CD1c-positive myeloid dendritic cell (primary cell): Measurements from ENCODE around the gene THRA.

Experiments used
- DNase-seq: peaks from one replicate; pipeline ENCODE4 v3.0.0-alpha.2; 2016; ENCODE audit errors: extremely low spot score

Gene THRA

DNA sequence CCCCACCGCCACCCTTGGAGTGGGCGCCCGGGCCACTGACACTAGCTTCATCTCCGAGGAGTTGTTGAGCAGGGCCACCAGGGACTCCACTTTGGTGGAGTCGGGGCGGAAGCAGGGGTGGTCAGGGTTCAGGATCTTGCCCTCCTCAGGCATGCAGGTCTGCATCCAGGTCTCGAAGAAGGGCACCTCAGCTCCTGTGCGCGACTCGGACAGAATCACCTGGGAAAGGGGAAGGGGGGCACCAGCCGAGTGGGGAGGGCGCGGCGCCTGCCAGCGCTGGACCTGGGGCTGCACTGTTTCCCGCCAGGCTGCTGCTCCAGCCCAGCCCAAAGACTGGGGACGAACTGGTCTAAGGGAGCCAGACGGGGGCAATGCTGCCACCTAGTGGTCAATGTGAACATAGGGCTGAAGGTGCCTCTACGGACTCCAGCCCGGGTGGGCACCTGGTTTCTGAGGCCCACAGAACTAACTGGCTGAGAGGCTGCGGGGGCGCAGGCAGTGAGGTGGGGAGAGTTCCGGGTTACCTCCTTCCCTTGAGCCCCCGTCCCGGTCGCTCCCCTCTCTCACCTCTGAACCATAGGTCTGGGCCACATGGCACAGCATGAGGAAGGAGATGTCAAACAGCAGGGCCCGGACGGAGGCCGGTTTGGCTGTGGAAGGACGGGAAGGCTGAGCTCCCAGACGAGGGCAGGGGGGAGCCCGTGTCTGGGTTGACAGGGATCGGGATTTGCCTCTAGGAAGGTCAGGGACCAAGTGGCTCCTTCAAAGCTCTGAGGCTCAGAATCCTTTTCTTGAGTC, 35.8 kb upstream of the THRA start:
- DNase-seq: peak; percentile 80

DNA sequence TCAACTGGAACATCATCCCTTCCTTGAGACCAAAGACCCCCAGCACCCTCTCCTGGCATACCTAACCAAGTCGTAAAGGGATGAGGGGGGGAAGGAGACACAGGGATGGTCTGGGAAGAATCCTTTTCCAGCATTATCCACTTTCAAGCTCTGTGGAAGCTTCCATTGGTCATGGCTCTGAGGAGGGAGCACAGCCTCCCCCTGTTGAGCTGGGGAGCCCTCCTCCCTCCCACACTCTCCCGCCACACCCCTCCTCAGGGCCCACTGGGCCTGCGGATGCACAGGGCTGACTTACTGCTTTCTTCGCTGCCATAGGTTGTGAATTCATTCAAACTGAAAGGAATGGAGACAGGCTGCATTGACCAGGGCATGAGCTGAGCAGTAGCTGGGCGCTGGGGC, 35.2 kb upstream of the THRA start:
- DNase-seq: no peak

DNA sequence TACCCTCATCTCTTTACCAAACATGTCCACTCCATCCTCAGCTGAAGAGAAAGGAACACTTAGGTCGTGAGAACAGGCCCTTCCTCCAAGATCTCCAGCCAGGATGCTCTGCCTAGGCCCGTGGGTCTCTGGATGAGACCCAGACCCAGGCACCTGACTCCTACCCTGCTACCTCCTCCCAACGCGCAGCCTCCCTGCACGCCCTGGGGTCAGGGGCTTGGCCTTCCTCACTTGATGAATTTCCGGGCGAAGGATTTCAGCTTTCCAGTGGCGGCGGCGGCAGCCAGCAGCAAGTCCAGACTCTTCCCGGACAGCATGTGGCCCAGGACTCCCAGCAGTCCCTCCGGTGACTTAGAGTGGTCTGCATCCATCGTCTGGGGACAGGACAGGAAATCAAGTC, 34.2 kb upstream of the THRA start:
- no peak for DNase-seq

DNA sequence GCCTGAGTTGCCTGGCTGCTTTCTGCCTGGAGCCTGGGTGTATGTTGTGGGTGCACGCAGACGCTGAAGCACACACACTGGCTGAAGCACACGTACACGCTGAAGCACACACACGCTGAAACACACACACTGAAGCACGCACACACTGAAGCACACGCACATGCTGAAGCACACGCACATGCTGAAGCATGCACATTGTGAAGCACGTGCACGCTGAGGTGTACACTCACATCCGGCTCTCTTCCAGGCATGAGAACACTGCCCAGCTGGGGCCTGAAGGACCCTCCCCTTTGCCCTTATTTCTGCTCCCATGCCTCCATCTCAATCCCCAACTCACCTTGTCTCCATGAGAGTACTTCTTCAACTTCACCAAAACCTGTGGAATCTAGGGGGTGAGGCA, 31.1 kb upstream of the THRA start:
- DNase-seq: no peak

DNA sequence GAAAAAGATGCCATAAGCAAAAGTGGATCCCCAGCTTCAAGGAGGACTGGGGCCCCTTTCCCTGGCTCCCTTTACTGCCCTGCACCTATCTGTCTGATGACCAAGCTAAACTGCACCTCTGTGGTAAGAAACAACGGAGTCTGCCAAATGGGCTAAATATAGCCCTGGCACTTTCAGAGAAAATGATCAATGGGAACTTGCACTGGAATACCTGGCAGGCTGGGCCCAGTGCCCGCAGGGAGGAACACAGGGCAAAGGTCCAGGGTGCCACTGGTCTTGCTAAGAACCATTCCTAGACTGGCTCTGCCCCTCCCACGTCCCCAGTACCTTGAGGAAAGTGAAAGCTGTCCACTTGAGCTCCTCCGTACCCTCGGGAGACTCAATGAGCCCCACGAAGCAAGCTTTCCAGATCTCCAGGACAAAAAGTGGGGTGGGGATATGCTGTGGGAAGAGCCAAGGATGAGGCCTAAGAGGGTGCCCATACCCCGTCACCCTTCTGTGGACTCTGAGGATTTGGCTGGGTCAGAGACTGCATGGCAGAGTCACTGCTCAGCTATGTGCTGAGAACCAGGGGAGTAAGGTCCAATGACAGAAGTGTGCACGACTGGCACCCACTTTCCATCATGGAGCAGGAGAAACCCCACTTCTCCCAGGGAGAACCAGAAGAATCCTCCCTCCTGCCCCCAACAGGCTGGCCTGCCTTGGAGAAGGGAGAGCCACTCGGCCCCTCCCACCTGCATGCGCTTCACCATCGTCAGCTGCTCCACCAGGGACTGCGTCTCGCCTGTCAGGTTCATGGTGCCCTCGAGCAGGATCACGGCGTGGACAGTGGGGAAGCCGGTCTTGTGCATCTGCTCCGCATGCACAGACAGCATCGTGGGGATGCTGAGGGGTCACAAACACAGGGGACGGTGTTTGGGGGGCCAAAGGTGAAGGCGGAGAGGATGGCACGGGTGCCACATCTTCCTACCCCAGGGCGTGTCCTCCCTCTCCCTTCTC, 30.1 kb upstream of the THRA start:
- no peak for DNase-seq

DNA sequence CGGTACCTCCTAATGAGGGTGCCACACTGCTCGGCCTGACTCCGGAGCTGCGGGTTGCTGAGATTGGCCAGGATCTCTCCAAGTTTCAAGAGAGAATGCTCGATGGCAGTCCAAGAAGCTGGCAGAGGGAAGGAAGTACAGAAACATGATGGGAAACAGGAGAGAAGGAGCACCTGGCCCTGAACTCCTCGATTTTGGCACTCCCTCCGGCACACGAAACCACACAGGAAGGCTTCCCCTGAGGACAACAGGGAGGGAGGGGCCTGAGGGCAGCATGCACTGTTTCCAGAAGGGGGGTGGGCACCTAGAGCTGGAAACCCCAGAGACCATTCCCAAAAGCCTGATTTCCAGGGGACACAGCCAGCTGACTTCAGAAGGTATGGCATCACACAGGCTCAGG, 29.4 kb upstream of the THRA start:
- no peak for DNase-seq

DNA sequence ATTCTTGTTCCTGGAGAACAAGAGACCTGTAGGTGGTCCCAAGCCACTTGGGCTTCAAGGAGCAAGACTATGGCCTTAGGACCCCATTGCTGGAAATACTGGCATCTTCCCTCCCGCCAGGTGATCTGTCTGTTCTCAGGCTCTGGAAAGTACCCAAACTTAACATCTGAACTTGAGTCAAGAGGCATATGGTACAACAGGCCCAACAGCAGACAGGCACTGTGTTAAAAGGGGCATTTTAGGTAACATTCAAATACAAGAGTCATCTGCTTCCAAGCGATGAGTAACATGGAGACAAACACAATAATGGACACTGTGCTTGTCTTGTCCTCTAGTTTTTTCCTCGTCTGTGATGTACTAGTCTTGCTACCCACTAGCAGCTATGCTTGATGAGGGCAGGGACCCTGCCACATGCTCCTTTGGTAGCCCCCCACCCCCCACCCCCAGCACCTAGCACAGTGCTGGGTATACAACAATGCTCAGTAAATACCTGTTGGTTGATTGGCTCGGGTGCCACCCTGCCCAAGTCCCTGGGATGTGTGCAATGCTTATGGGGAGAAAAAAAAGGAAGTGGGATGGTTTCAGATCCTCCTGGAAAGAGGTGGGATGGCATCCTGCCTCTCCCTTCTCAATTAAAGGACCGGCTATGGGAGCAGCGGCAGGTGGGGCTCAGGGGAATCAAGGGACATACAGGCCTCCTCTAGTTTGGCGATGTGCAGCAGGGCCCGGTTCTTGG, 28.2 kb upstream of the THRA start:
- DNase-seq: peak; percentile 56

DNA sequence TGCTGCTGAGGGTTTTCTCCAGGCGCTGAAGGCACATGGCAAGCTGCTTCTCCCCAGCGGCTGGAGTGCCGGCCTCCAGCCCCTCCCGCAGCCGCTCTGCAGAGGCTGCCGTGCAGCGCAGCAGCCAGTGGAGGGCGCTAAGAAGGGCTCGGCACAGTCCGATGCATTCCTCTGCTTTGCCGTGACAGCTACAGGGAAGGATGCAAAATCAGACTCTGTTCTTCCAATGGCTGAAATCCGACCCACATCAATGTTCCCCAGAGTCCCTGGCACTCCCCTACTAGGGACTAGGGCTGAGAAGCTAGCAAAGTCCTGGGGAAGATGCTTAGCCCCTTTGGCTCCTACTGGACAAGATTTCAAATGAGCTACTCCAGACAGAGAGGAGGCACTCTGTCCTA, 27.6 kb upstream of the THRA start:
- no peak for DNase-seq

DNA sequence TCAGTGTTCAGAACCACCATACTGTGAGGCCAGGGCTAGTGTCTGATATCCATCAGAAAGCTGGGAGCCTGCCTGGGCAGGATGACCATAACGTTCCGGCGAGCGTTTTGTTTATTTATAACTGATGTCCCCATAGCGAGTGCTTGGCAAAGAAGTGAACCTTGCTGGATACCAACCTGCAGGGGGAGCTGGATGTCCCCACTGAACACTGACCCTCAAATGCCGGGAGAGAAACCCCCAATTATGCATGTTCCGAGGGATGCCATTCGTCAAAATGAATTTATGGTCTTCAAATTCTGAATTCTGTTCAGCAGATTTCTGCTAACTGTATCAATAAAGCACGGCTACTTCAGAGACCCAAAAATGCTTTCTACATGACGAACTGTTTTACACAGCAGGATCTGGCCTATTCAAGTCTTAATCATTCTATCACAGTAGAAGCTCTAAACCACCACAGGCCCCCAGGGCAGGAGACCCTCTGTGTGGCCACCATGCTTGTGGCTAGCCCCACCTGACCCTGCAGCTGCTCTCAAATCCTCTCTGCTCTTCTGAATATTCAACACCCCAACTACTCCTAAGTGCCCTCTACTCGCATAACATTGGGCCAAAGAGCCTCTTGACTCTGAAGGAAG, 23.8 kb upstream of the THRA start:
- DNase-seq: no peak

DNA sequence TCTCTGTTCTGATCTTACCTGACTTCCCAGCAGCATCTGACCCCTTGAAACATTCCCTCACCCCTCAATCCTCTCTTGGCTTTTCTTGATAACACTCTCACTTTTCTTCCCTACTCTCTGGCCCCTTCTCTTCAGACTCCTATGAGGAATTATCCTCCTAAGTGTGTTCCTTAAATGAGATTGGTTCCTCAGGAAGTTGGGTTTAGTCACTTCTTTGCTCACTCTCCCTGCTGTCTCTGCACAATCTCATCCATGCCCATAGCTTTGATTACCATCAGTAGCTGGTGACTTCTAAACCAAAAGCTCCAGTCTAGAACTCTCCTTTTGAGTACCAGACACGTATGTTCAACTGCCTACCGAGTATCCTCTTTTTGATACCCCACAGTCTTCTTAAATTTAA, 21.6 kb upstream of the THRA start:
- DNase-seq: peak; percentile 49

DNA sequence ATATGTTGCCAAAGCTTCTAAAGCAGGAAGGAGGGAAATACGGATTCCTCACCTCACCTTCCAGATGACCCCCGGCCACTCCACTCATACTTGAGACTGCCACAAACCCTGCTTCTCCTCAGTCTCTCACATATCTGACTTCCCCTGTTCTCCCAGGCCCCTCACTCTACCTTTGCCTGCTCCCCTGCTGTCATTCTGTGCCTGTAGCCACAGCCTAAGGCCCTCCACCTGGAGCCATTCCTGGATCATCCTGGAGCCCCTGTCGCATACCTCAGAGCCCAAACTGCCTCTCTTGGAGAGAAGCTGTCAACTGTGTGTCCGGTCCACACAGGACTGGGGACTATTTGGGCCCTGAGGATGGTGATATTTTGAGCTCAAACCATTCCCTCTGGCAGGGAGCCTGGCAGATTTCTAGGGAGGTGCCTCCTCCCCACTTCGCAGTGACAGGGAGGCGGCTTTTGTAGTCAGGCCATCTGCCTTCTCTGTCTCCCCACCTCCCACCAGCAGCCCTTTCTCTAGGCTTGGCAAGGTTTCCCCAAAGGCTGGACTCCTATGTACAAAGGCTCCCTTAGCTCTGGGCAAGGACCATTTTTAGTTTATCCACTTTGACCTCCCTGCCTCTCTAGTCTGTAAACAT, 6.3 kb upstream of the THRA start:
- no peak for DNase-seq

DNA sequence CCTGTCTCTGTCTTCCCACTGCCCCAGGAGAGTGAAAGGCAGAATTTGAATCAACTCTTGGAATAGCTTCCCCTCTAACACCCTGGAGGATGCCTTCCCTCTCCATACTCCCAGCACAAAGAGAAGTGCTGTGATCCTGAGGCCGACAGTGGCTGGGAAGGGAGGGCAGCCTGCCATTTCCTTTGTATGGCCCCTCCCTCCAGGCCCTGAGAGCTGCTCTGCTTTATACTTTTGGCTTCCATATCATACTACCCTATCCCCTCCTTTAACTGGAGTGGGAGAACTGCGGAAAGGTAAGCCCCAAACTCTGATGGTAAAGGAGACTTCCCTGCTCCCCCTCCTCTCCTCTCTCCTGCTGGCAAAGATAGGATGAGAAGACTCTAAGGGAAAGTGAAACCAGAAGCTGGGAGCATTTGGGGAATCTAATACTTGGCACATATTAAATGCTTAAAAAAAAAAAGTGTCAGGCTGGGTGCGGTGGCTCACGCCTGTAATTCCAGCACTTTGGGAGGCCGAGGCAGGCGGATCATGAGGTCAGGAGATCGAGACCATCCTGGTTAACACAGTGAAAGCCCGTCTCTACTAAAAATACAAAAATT, 4.5 kb upstream of the THRA start:
- no peak for DNase-seq

DNA sequence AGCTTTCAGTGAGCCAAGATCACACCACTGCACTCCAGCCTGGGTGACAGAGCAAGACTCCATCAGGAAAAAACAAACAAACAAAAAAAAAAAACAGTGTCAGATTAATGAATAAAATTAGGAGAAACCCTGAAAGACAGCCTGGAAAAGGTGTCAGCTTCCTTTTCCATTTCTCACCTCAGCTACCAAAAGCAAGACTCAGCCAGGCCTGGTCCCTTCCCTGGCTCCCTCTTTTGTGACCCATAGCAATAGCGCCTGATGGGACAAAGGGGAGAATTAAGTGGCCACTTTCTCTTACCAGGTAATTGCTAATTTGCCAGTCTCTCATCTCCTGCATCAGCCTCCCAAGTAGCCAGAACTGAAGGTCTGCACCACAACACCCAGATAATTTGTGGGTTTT, 3.9 kb upstream of the THRA start:
- no peak for DNase-seq

DNA sequence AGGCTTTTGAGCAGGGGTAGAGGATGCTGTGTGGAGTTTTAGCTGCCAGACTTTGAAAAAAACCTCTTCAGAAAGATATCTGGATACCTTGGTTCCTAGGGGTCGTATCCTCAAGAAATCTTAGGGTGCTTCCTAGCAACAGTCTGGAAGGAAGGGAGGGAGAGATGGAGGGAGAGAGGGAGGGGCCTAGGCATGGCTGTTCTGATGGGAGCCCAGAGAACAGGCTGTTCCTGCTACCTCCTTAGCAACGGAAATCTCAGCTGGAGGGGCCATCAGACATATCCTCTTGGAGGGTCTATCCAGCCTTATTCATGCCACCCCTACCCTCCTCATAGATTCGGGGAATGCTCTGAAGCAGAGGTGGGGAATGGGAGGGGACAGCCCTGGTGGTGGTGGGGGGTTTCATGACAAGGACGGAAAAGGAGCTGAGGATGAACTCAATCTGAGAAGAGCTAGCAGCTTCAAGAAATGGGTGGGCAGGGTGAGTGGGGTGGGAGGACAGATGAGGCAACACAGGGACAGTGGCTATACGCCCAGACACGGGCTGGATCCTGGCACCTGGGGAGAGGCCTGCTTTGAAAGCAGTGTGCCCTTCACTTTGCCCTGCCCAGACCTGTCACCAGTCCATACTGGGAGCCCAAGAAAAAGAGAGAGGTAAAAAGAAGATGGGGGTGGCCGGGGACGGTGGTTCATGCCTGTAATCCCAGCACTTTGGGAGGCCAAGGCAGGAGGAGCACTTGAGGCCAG, 2.9 kb upstream of the THRA start:
- no peak for DNase-seq

DNA sequence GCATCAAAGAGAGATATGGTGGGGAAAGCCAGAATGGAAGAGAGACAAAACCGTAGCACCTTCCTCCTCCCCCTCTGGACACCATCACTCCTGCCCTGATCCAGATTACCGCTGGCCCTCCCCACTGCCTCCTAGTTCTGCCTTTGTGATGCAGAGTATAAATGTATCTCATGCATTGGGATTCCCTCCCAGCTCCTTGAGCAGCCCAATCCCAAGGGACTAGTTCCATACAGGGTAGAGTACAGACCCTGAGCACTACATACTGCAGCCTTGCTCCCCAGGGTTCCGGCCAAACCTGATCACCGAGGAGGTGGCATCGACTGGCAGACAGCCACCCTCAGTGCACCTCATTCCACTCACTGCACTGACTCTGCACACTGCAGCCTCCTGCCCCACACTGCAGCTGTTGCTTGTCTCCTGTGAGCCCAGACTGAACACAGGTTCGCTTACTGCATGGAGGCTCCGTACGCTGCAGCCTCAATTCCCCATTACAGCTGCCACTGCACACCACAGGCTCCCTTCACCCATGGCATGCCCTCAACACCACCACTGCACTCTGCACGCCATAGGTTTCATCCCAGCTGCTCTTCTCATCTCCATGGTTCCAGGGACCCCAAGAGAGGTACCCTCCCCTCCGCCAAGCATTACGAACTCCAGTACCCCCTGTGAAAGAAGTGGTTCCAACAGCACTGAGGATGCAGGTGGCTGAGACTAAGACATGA, 1.7 kb upstream of the THRA start:
- DNase-seq: no peak

DNA sequence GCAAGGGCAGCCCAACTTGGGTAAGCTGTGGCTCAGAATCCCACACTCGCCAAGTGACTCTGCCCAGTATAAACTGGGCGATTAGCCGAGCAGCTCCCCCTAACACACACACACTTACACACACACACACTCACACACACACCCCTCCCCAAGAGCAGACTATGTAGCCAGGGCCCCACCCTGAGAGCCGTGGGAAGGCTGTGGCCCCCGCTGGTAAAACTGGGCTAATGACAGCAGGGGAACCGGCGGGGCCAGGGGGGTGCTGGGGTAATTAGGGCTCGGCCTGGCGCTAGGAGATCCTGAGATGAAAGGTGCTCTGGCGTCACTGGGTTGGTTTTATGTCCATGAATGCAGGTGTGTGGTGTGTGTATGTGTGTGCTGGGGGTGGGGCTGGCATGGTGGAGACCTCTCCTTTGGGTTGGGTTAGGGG, 1.1 kb upstream of the THRA start:
- no peak for DNase-seq

DNA sequence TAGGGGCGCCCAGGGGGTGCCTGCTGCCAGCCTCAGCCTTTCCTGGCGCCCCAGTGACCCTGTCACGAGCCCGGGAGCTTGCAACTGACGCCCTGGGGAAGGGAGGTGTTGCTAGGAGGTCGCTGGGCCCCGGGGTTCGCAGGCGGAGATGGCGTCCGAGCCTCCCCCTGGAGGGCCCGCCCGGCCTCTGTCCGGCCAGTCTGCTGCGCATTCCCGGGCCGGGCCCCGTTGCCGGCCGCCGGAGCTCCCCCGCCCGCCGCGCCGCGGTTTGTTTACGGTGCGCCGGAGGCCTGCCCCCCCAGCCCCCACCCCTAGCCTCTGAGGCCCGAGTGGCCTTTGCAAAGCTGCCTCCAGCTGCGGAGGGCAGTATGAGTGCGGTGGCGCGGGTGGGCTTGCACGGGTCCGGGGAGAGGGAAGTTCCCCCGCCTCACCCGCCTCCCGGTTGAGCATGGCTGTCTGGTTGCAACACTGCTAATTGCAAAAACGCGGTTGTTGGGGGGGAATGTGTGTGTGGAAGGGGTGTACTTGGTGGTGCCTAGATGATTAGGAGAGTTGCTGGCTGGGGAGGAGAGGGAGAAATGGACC, 514 bp downstream of the THRA start:
- peak; percentile 87 for DNase-seq

DNA sequence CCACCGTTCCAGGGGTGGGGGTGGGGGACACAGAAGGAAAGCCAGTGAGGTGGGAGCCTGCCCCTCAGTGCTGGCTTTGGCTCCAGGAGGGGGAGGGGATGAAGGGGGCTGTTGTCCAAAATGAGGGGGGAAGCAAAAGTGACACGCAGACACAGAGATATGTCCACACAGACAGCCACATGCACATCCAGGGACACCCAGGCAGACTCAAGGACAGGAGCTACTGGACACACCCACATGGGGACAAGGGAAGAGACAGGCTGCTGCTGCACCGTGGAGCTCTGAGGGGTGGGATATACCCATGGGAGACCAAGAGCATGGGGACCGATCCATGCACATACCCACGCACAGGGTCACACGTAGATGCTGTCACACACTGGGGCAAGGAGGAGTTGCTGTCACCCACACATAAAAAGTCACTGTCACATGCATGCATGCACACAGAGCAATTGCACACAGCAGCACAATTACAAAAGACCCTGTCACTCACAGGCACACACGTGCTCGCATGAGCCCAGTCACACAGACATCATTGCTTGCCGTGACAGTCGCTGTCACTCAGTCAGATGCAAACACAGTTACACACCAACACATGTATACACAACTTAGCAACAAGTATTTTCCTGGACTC, 1.3 kb downstream of the THRA start:
- peak; percentile 89 for DNase-seq
